22Rv1 (cell line): ENCODE data around the gene CARD11.

Experiments used
- H3K27ac ChIP-seq: fragments of 450-650 bp; 2 replicates; pipeline ENCODE4 v1.5.1; 2017
- CTCF ChIP-seq: fragments of 450-650 bp; IDR thresholded peaks from 2 replicates; pipeline ENCODE4 v1.5.1; 2017; ENCODE audit warnings: mild to moderate bottlenecking
- ZFX ChIP-seq: fragments of 450-650 bp; IDR thresholded peaks from 2 replicates; pipeline ENCODE4 v1.6.1; 2017; ENCODE audit warnings: antibody characterized with exemption, borderline replicate concordance

The CARD11 gene

GRCh38 chr7:3020416-3020815 is 23.3 kb downstream of the CARD11 start:
- H3K27ac ChIP-seq: no peak overlapping the region
- TF ChIP-seq ZFX: no peak
- no peak for TF ChIP-seq CTCF

- TF ChIP-seq CTCF: no peak
- no peak for TF ChIP-seq ZFX
- no peak overlapping the region for H3K27ac ChIP-seq
These were observed 23.9 kb downstream of the CARD11 start for GRCh38 chr7:3019801-3020200.

GRCh38 chr7:3013975-3014792 is 29.5 kb downstream of the CARD11 start:
- no peak overlapping the region for H3K27ac ChIP-seq
- TF ChIP-seq ZFX (no peak), CTCF (no peak)

- no peak overlapping the region for H3K27ac ChIP-seq
- TF ChIP-seq CTCF (no peak), ZFX (no peak)
These were observed 32.3 kb downstream of the CARD11 start for GRCh38 chr7:3011211-3011852.

- TF ChIP-seq ZFX: no peak
- TF ChIP-seq CTCF: no peak
These were observed 33.5 kb downstream of the CARD11 start for GRCh38 chr7:3010161-3010560.

GRCh38 chr7:3009086-3009485 is 34.6 kb downstream of the CARD11 start:
- TF ChIP-seq ZFX (no peak), CTCF (no peak)
- H3K27ac ChIP-seq: no peak overlapping the region

More at GRCh38 chr7:3010161-3010560, 33.5 kb downstream of the CARD11 start:
- no peak overlapping the region for H3K27ac ChIP-seq

GRCh38 chr7:3008386-3008785 is 35.3 kb downstream of the CARD11 start:
- TF ChIP-seq CTCF (no peak), ZFX (no peak)
- H3K27ac ChIP-seq: no peak overlapping the region
